GOT3 (cell line): ENCODE measurements around the gene PDE1C.
A peak's percentile ranks its signal among the peaks of the same experiment; 100 is the strongest.

Experiments
- DNase-seq: peaks from one replicate; lab custom pipeline; 2025; ENCODE audit warnings: mixed read lengths; lab: John Stamatoyannopoulos, UW

Gene PDE1C

DNA sequence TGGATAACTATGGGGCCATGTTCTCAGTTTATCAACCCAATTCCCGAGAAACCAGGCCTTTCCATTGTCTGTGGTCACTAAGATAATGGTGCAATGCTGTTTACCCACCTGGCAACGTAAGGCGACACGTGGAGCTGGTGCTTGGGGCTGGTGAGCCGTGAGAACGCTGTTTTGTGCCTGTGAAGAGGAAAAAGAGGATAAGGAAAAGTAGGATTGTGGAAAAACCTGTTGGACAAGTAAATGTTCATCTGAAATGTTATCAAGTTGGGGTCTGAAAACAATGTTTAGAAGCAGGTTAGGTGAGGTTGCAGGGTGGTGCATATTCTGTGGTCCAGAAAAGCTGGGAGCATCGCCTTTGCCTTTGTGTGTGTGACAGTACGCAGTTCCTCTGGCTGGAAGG is 294.7 kb downstream of the PDE1C start:
- DNase-seq, result no peak

DNA sequence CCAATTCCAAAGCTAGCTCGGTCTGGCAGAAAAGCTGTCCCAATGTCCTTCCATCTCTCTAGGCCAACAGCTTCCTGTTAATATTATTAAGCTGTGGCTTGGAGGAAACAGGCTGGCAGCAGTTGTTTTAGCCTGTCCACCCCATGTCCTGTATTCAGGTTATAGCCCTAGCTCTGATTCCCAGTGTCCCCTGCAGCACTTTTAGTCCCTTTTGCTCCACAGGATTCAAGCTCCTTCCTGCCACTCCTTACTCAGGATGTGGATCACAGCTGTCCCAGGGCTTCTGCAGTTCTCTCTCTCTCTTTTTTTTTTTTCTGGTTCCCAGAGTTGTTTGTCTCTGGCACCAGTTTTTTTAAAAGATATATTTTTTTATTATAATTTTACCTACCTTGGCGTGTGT is 298.0 kb downstream of the PDE1C start:
- DNase-seq, result no peak

DNA sequence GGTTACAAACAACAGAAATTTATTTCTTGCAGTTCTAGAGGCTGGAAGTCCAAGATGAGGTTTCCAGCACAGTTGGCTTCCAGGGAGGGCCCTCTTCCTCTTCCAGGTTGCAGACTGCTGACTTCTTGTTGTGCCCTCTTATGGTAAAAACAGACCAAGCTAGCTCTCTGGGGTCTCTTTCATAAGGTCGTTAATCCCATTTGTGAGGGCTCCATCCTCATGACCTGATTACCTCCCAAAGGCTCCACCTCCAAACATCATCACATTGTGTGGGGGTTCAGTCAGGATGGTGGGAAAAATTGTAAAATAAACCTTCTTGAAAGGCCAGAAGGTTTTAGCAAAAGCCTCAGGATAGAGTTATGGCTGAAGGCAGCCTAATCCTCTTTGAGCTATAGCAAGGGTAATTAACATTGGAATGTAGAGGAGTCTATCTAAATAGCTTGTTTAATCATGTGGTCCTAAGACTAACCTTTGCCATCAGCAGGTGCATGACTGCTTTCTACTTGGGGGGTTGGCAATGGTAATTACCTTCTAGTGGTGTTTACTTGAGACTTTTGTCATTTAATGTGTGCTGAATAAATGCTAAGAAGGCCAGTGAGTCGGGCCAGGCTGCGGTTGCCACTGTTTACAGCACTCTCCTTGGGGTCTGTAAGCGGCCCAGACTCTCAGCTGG is 302.4 kb downstream of the PDE1C start:
- DNase-seq, result no peak

DNA sequence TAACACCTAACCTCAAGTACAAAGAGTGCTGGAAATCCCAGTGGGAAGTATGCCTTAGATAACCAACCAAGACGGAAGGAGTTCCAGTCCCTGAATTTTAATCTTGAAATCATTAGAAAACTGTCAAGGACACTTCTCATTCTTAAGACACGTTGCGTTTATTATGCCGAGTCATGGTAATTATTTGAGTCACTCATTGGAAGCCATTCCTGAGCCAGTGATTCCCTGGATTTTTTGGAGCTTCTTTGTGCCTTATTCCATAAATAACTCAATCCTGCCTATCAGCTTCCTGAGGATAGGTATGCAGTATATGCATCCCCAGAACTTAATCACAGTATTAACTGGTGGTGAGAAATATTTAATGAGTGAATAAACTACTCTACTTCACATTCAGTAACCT is 305.7 kb downstream of the PDE1C start:
- no peak for DNase-seq

DNA sequence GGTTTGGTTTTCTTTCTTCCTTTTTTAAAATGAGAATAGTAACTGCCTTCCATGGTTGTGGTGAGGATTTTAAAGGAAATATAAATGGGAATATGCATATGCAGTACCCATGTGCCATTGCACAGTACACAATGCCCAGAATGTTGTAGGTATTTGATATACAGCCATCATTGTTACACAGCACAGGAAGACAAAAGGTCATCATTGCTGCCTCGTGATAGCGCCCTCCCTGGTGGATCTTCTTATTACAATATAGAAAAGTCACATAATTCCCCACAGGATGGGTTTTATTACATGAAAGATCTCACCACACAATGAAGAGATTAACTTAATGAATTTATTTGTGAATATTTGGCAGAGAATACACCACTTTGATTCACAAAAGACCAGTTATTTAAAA is 306.7 kb downstream of the PDE1C start:
- DNase-seq, result no peak

DNA sequence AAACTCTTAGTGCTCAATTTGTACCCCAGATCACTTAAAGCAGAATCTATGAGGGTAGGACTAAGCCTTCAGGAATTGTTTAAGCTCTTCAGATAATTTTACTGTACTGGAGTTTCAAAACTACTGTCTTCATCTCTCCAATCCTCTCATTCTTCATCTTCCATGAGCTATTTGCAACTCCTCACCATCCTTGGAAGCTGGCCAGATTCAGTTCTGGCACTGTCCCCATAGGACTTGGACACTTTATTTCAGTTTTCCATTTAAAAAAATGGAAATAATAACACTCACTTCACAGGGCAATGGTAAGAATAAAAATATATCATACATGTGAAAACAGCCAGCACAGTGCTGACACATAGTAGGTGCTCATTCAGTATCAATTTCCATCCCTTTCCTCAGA is 308.6 kb downstream of the PDE1C start:
- DNase-seq, result no peak

DNA sequence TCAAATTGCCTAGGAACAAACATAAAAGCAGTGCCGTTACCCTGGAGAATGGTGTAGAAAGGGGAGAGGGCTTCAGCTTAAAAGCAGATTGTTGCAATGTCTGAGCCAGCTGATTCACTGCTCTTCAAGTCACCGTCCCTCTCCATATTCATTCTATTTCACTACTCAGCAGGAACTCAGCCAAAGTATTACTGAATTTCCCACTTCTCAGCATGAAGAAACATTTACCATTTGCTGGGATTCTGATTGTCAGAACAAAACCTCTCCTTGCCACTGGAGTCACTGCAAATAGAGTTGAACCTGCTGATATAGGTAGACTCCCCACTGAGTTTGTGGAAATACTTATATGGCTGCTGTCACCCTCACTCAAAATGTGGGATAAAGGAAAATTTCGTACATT is 311.5 kb downstream of the PDE1C start:
- no peak for DNase-seq

DNA sequence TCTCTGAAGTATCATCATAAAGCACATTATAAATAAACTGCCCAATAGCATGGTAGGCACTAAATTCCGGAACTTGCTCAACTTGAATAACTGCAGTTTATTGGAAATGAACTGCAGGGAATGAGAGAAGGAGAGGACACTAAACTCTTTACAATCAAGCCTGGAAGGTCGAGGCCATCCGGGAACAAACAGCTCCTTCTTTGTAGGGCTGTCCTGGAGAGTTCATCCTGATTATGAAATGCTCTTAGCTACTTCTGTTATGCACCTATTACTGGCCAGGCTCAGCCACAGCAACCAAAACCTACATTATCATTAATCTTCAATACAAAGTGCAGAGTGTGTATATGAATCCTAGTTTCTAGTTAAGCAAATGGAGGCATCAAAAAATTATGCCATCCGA is 318.5 kb downstream of the PDE1C start:
- DNase-seq, result no peak

DNA sequence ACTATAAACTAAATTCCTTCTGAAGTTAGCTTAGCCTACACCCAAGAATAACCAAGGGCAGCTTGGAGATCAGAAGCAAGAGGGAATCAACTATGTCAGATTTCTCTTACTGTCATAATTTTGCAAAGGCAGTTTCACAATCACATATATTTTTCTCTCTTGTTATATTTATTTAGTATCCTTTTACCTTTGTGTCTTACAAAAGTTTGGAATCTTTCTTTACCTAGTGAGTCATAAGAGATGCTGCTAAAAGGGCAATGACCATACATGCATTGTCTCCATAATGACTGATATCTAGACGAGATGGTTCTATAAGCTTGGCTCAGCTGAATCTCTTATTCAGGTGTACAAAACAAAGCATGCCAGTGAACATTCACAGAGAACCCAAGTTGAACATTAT is 322.1 kb downstream of the PDE1C start:
- no peak for DNase-seq

DNA sequence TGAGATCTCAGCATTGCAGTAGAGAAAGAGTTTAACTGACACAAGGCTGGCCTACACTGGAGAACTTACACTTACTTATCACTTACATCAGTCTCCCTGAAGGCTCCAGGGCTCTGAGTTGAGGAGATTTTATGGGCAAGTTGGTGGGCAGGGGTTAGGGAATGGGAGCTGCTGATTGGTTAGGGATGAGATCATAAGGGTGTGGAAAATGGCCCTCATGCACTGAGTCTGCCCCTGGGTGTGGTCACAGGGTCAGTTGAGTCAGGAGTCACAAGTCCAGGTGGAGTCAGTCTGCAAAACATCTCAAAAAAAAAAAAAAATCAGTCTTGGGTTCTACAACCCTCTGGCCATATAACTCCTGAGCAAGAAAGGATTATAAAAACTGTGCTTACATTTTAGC is 322.7 kb downstream of the PDE1C start:
- DNase-seq, result no peak

DNA sequence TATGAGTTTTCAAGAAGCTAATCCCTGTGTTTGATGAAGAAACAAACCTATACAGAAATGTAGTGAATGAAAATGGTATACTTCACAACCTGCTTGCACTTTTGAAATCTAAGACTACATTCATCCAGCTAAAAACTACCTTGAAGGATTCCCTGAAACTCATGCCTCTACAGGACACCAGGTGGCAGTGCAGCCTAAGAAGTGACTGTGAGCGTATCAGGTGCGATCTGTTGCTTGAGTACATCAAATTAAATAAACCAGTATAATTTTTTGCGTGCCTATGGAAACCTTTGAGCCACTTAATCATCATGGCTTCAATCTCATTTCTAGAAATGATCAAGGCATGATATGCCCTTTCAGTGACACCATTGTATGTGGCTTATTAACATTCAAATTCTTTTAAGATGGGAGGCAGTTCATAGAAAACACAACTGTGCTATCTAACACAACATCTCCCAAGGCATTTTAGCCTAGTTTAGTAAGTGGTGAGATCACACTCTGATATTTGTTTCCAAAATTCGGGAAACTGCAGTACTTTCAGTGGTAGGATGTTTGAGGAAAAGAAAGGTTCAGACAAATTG is 325.8 kb downstream of the PDE1C start:
- DNase-seq, result no peak

DNA sequence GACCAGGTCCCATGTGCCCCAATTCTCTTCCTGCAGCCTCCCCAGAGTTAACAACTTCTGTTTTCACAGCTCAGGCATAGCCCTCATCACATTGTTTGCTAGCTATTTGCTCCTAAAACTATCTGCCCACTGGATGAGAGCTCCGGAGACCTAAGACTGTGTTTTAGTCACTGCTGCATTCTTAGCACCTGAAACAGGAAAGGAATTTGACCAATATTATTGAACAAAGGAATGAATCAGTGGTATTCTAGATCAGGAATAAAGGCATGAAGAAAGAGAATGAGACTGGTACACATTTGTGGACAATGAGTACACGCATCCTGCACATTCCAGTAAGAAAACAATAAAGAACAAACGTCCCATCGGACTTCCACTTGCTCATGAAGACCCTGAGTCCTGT is 328.4 kb downstream of the PDE1C start:
- no peak for DNase-seq

DNA sequence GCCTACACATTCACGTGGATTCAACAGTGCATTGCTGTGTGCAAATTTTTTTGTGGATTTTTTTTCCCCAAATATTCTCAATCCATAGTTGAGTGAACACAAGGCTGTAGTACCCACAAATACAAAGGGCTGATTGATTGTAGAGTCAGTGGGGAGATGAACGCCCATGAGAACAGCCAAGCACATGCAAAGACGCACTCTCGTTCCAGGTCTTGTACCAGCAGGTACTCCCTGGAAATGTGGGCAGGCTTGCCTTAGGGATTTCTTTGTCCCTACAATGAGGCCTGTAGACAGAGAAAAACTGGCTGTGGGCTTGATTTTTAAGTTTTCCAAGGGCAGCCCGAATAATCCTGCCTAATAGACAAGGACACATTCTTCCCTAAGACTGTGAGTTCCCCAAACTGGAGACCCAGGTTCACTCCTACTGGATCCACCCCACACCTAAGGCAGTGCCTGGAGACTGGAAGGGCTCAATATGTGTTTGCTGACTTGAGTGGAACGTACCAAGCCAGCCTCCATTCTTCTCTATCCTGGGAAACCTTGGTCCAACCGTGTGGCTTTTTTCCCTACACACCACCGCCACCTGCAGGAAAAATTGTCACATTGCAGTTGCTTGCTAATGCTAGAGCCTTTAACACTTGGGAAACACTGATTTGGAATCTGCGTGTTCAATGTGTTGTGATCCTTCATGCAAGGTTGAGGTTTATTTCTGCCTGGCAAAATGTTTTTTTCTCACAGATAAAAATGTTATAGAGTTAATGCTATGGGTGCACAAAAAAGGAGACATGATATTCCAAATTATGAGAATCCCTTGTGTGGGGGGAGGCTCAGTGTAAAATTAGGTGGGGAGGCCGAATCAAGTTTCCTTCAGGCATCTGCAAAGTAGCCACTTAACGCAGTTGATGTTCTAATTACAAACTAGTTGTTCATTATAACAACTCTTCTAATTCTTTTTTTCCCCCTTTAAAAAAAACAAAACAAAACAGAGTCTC is 333.9 kb downstream of the PDE1C start:
- peak; percentile 24 for DNase-seq

DNA sequence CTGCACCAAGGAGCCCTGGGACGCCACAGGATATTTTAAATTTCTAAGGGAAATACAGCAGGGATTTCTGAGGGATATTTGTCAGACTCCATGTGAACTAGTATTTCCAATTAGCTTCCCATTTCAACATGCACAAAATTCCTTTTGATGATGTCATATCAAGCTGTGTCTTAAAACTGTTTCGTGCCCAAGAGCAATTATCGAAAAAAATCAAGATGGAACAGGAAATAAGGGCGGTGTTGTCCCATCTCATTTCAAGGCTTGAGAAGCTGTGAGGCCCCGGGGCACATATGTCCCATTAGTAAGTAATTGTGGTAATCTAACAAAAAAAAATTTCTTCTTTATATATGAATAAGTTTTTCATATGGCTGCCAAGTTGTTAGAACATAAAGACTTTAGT is 335.8 kb downstream of the PDE1C start:
- DNase-seq, result no peak

DNA sequence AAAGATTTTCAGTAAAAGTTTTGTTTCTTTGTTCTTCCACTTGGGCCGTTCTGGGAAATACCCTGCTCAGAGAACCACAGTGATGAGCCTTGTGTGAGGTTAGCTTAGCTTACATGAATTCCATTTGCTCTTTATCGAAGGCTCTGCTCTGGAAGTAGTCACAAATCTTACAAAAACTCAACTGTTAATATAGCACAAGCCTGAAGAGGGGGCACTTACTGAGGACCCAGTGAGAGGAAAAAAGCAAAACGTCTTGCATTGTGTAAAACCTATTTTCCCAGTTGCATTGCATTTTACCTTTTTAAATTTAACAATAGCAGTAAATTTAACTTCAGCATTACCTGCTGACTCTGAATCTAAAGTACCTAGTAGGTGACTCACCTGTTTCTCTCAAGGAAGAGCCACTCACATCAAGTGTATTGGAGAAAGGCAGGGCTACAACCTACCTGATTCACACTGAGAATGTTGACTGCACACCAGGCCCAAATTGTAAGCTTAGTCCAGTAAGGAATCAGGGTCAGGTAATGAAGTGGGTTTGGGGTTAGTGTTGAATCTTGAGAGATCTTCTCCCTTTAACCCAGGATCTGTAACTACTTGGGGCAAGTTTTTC is 340.9 kb downstream of the PDE1C start:
- no peak for DNase-seq

DNA sequence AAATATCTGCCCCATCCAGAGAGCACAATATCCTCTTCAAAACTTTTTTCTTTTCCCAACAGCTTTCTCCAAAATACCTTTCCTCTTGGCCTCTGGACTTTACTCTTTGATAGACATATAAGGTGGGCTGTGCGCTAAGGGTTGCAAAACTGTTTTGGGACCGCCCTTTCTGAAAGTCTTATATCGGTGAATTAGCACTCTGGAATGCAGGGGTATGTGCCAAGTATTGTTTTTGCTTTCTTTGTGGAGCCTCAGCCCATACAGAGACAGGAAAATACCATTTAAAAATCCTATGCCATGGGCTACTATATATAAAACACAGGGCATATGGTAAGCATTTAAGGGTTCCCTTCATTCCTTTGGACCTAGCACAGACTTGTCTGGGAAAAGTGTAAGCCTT is 345.5 kb downstream of the PDE1C start:
- DNase-seq, result no peak

DNA sequence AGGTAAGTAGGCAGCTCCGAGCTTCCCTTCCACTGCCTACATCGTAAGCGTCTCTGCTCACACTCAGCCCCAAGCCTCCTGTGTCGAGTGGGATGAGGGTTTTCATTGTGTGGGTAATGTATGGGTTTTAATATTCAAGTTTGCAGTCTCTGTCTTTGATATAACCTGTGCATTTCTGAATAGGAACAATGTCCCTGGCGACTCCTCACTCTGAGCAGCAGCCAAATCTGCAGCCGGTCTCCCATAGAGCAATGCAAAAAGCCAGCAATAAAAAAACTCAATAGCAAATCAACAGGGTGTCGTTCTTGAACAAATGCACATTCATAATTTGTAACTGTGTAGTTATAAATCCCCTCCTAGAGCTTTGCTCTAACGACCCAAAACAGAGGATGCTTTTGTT is 349.8 kb downstream of the PDE1C start:
- no peak for DNase-seq

DNA sequence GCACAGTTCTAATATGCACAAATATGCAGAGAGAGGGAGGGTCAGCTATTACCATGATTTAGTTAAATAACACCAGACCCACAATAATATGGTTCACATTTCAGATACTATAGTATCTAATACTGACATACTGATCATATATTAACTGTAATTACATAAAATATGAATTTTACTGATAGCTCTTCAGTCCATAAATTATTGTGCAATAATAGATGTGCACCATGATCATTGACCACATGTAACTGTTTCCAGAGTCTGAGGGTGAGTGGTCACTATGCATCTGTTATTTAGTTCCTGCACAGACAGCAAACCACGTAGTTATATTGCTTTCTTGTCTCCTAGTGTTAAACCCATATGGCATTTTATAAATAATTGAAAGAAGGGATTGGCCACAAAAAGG is 353.9 kb downstream of the PDE1C start:
- DNase-seq, result no peak

DNA sequence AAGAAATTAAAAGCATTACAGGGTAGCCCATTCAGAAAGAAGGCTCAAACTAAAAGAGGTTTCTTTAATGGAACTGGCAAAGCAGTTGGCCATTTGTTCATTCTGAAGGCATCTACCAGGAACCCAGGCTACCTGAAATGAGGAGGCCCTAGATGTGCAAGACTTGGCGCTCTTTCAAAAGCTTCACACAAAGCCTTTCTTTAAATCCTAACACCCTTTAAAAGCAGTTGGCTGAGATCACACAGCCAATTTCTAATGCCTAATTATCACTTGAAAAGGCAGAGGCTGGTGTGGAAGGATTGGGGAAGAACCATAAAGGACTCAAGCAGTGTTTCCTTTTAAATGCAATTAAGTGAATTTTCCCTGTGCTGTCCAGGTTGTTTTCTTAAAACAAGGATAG is 360.0 kb downstream of the PDE1C start:
- no peak for DNase-seq

DNA sequence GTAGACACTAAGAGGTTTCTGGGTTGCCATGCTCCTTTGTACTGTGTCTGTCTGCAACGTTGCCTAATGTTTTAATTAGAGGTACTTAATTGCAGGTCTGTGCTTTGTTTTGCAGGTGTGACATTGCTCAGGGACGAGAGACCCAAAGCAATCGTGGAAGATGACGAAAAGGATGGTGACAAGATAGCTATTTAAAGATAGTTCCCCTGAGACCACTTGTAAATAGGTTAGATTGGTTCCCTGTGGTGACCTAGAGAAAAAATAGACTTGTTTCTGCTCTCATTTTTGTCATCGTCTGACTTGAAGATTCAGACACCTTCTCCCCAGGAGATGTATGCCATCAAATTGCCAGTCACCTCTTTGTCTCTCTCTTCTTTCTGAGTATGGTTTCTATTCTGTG is 363.1 kb downstream of the PDE1C start:
- no peak for DNase-seq

DNA sequence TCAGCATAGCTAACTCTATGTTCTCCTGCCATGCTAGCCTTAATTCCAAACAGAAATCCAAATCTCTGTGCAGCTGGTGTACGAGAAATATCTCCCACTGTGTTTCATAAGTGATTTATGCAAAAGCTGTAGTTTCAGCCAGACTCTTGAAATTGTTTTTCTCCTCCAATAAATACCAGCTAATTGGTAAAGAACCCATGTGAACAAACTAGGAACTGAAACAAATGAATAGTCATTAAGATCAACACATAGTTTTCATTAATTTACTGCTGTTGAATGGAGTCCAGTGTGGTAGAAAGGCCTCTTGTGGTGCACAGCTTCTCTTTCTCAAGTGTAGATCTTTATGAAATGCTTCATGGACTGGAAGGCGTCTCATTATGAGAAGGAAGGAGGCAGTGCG is 364.8 kb downstream of the PDE1C start:
- no peak for DNase-seq

DNA sequence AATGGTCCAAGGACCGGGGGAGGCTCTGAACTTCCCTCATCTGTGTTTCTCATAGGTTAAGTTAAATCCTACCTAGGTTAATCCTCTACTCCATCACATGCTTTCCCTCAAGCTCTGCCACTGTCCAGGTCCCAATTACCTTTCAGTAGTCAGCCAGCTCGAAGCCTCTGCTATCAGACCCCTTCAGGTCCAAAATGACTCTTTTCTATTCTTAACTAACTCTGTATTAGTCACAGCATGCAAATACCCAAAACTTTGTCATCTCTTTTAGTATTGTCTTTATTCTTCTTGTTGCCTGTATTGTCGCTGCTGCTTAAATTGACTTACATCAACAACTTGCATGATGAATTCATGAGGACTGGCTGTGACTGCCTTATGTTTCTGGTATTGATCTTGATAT is 367.9 kb downstream of the PDE1C start:
- DNase-seq, result no peak
